SW480 (cell line): ENCODE measurements around the gene CYP17A1.
A peak's percentile ranks its signal among the peaks of the same experiment; 100 is the strongest.

Experiments
- DNase-seq: peaks from one replicate; pipeline ENCODE4 v3.0.0-alpha.2; 2016; ENCODE audit warnings: low spot score

Gene CYP17A1

GRCh38 chr10:102804382-102805055 lies 32.7 kb downstream of the CYP17A1 start:
- DNase-seq, result no peak

GRCh38 chr10:102802920-102803534 lies 34.2 kb downstream of the CYP17A1 start:
- no peak for DNase-seq

- DNase-seq, result no peak
These were observed 35.2 kb downstream of the CYP17A1 start for GRCh38 chr10:102801978-102802377.

GRCh38 chr10:102801496-102801895 lies 35.7 kb downstream of the CYP17A1 start:
- DNase-seq, result no peak

- no peak for DNase-seq
These were observed 36.4 kb downstream of the CYP17A1 start for GRCh38 chr10:102800611-102801335.

- no peak for DNase-seq
These were observed 37.3 kb downstream of the CYP17A1 start for GRCh38 chr10:102799691-102800471.

GRCh38 chr10:102796407-102797176 lies 40.6 kb downstream of the CYP17A1 start:
- DNase-seq, result peak; percentile 54

DNA sequence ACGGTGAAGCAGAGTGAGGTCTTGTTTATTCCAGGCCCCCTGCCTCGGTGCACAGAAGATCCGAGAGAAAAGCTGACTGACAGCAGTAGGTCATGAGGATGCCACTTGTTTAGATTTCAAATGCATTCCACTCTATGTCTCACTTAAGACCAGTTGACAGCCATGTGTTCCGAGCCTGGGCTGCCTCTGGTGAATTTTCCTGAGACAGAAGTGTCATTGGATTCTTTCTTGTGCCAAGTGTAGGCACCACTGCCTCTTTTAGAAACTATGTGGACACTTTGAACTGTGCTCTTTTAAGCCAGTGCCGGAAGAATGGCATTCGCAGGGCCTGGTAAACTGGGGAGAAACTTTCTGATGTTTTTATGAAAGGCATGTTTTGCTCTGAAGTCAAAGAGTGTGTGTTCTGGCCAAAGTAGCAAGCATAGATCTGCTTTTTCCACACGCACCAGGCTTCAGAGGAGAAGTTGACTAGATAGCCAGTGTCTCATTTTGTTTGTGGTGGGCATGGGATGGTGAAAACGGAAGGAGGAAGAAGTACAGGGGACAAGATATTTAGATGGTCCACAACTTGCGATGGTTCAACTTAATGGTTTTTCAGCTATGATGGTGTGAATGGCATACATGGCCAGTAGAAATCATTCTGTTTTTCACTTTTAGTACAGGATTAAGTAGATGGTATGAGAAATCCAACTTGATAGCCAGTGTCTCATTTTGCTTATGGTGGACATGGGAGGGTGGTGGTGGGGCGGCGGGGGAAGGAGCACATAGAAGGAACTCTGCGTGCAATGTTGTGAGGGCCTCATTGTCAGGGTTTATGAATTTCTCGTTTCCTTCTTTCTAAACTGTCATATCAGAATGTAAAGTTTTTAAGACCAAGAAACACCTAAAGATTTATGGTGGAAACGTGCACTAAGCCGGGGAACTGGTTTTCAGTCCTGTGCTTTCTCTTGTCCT lies 41.5 kb downstream of the CYP17A1 start:
- DNase-seq, result no peak

DNA sequence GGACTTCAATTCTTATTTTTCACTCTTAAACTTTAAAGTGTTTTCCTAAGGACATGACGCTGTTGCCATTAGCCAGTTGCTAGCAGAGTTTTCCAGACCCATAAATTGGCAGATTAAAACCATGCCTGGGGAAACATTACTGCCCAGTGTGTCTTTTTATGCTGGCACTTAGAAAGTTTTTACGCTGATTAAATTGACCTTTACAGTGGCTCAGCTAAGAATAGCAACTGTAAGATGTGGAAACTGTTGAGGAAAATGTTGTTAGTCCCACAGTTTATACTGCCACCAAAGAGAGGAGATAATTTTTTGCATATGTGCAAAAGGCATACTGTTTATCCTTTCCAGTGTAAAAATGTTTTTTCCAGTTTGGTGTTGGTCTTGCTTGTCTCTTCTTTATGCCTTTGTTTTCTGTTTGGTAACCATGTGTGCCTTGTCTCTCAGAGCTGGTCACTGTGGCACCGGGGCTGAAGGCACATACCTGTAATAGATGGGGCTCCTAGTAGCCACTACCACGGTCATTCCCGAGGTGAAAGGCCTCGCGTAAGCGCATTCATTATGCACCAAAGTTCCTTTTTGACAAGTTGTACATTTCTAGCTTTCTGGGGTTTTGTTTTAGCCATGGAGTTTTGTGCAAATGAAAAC lies 45.3 kb downstream of the CYP17A1 start:
- no peak for DNase-seq

DNA sequence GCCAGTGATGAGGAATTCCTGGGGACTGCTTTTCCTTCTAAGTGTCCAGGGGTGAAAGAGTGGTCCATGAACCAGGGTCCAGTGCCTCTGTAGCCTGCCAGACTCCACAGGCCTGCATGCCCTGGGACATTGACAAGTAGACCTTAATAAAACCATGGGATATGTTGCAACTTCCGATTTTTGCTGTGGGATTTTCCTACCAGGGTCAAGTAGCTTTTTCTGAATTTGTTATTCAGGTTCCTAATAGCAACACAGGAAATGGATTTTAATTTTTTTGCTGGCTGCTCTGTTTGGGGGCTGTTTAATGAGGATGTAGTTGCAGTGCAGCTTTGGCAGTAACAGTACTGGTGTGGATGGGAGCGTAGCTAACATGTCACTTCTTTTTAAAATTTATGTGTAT lies 51.4 kb downstream of the CYP17A1 start:
- DNase-seq, result no peak

DNA sequence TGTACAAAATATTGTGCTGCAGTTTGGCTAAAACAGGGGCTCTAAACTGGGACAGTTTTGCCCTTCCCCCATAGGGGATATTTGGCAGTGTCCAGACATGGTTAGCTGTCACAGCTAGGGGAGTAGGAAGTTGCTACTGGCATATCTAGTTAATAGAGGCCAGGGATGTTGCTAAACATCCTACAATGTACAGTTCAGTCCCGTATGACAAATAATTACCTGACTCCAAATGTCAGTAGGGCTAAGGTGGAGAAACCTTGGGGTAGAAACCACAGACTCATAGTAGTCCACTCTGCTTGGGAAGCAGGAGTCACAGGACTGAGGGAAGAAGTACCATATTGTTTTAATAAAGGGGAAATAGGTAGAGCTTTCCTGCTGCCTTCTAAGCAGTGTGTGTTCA lies 53.6 kb downstream of the CYP17A1 start:
- DNase-seq, result no peak

DNA sequence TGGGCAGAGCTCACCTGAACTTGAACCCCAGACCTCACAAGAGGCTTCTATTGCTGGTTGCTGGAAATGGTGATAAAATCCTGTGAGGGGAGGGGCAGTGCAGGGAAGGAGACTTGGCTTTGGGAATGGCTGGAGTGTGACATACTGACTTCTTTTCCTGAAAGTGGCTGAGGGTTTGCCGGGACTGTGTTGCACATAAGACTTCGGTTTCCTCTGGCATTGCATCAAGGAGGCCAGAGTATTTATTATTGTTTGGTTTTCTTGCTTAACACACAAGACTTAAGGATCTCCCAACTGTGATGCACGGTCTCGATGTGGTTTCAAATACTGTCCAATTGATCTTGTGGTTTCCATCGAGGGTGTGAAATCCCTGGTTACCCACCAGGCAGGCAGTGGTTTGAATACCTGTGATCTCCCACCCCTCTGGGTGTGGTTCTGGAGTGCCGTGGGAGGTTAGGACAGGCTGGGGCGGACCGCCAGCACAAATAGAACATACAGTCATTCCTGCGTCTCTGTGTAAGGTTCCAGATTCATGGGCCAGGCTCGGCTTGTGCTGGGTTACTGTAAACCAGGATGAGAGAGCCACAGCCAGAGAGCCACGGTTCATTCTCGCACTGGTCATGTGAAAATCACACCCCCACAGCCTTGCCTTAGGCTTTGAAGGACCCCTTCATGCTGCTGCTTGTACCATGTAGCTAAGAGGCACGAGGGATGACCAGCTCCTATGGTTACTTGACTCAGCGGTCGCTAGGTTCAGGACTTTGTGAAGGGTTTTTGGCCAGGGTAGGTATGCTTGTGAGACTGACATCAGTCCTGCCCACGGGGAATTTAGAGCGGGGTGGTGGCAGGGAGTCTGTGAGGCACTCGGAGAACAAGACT lies 54.3 kb downstream of the CYP17A1 start:
- DNase-seq, result peak; percentile 26

GRCh38 chr10:102781921-102782557 lies 55.2 kb downstream of the CYP17A1 start:
- no peak for DNase-seq

DNA sequence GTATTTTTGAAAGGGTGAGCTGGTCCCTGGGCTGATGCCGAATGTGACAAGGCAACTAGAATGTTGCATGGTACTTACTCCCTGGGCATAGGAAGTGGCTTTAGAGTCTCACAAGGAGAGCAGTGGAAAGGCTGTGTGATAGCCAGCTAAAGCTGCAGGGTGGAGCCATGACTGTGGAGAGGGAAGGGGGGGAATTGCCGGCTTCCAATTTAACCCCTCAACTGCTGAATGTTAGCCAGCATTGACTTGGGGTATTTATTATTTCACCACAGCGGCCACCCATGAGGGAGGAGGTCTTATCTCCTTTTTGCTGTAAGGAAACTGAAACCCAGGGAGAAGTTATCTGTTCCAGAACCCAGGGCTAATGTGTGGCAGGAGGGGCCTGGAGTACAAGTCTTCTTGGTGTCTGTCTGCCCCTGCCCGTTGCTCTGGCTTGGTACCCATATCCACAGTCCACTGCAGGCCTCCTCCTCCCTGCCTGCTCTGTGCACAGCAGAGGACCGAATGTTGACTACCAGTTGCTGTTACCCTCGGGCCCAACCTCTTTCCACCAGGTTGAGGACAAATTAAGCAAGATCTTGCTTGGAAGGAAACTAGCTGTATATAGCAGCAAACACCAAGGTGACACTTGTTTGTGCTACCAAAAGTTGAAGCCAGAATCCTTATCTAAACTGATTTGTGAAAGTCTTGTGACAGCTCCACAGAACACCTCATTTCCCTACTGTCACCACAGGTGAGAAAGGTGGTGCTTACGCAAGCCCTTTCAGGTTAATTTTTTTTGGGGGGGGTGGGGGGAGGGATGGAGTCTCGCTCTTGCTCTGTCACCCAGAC lies 55.9 kb downstream of the CYP17A1 start:
- DNase-seq, result no peak
